Measurements from ENCODE around the gene KCNT2.

KCNT2 gene

GRCh38 chr1:196306421-196306820 lies 301.8 kb downstream of the KCNT2 start:
- TF ChIP-seq CTCF (IDR thresholded peaks at IDR 0.05; ENCODE audit: insufficient read depth, low read depth, low read length, missing control alignments): no peak
- no peak for DNase-seq (ENCODE audit: low read depth)
- no peak overlapping the region for H3K4me3 ChIP-seq (ENCODE audit: low read depth, low read length)

GRCh38 chr1:196305216-196305615 lies 303.0 kb downstream of the KCNT2 start:
- no peak overlapping the region for H3K4me3 ChIP-seq (ENCODE audit: low read depth, low read length)
- no peak for TF ChIP-seq CTCF (IDR thresholded peaks at IDR 0.05; ENCODE audit: insufficient read depth, low read depth, low read length, missing control alignments)
- no peak for DNase-seq (ENCODE audit: low read depth)

GRCh38 chr1:196302981-196303380 lies 305.3 kb downstream of the KCNT2 start:
- DNase-seq (ENCODE audit: low read depth): no peak
- H3K4me3 ChIP-seq (ENCODE audit: low read depth, low read length): no peak overlapping the region
- TF ChIP-seq CTCF (IDR thresholded peaks at IDR 0.05; ENCODE audit: insufficient read depth, low read depth, low read length, missing control alignments): no peak

- TF ChIP-seq CTCF (IDR thresholded peaks at IDR 0.05; ENCODE audit: insufficient read depth, low read depth, low read length, missing control alignments): no peak
- no peak for DNase-seq (ENCODE audit: low read depth)
Observed at GRCh38 chr1:196302420-196302819, 305.8 kb downstream of the KCNT2 start.

GRCh38 chr1:196295766-196296165 lies 312.5 kb downstream of the KCNT2 start:
- H3K4me3 ChIP-seq (ENCODE audit: low read depth, low read length): no peak overlapping the region
- DNase-seq (ENCODE audit: low read depth): no peak
- no peak for TF ChIP-seq CTCF (IDR thresholded peaks at IDR 0.05; ENCODE audit: insufficient read depth, low read depth, low read length, missing control alignments)

More at GRCh38 chr1:196302420-196302819, 305.8 kb downstream of the KCNT2 start:
- no peak overlapping the region for H3K4me3 ChIP-seq (ENCODE audit: low read depth, low read length)

GRCh38 chr1:196278816-196279215 lies 329.4 kb downstream of the KCNT2 start:
- H3K4me3 ChIP-seq (ENCODE audit: low read depth, low read length): no peak overlapping the region
- DNase-seq (ENCODE audit: low read depth): no peak
- no peak for TF ChIP-seq CTCF (IDR thresholded peaks at IDR 0.05; ENCODE audit: insufficient read depth, low read depth, low read length, missing control alignments)

GRCh38 chr1:196277860-196278259 lies 330.4 kb downstream of the KCNT2 start:
- H3K4me3 ChIP-seq (ENCODE audit: low read depth, low read length): no peak overlapping the region
- no peak for DNase-seq (ENCODE audit: low read depth)
- no peak for TF ChIP-seq CTCF (IDR thresholded peaks at IDR 0.05; ENCODE audit: insufficient read depth, low read depth, low read length, missing control alignments)

Data from GM12865 (cell line).